SH-SY5Y (cell line): Measurements from ENCODE around the gene DRC1.

Experiments used
- GATA2 ChIP-seq: IDR thresholded peaks from 2 replicates; pipeline ENCODE4 v1.6.1; 2011; ENCODE audit warnings: mild to moderate bottlenecking, low read depth, low read length
- GATA3 ChIP-seq: IDR thresholded peaks from 2 replicates; pipeline ENCODE4 v1.6.1; 2011; ENCODE audit warnings: low read depth, mild to moderate bottlenecking, low read length, moderate library complexity

- no peak for TF ChIP-seq GATA2
- no peak for TF ChIP-seq GATA3
Measured at GRCh38 chr2:26411419-26411818, 9.7 kb downstream of the DRC1 start.
